Karpas-422 (cell line): ENCODE data around the gene EPHA2. TPM values are rescaled to one million over a fixed set of nuclear protein-coding genes. Genes with fewer than 3 reads are reported as not detected.
A peak's percentile ranks its signal among the peaks of the same experiment; 100 is the strongest.
"Not testable (repeated sequence)": the region's sequence is repeated elsewhere in the genome, so short reads cannot be mapped to it uniquely, and the experiment has no call there.

Source experiments
- DNase-seq: peaks from one replicate; pipeline ENCODE4 v3.0.0-alpha.2; 2015
- H2AFZ ChIP-seq: fragments of 200-600 bp; sonication (generic); 2 replicates; pipeline ENCODE4 v1.6.1; 2014; ENCODE audit warnings: antibody characterized with exemption, low read length, mixed read lengths
- H3K27ac ChIP-seq: fragments of 200-600 bp; sonication (generic); 2 replicates; pipeline ENCODE4 v1.5.1; 2014; ENCODE audit warnings: mild to moderate bottlenecking, low read length, moderate library complexity
- H3K27me3 ChIP-seq: fragments of 200-600 bp; sonication (generic); 2 replicates; pipeline ENCODE4 v1.6.1; 2014; ENCODE audit warnings: low read length, mixed read lengths
- H3K36me3 ChIP-seq: fragments of 200-600 bp; sonication (generic); 2 replicates; pipeline ENCODE4 v1.6.1; 2014; ENCODE audit warnings: low read length, mixed read lengths; ENCODE audit not compliant: insufficient read depth
- H3K4me1 ChIP-seq: fragments of 200-600 bp; sonication (generic); 2 replicates; pipeline ENCODE4 v1.6.1; 2014; ENCODE audit warnings: mild to moderate bottlenecking, low read length, mixed read lengths
- H3K4me2 ChIP-seq: fragments of 200-600 bp; sonication (generic); 2 replicates; pipeline ENCODE4 v1.6.1; 2014; ENCODE audit warnings: low read length, low read depth, mild to moderate bottlenecking; ENCODE audit not compliant: poor library complexity, severe bottlenecking
- H3K4me3 ChIP-seq: fragments of 200-600 bp; sonication (generic); 2 replicates; pipeline ENCODE4 v1.5.1; 2014; ENCODE audit warnings: mild to moderate bottlenecking, antibody characterized with exemption, low read length, mixed read lengths
- H3K79me2 ChIP-seq: fragments of 200-600 bp; sonication (generic); 2 replicates; pipeline ENCODE4 v1.6.1; 2014; ENCODE audit warnings: mild to moderate bottlenecking, low read length, mixed read lengths
- H3K9ac ChIP-seq: fragments of 200-600 bp; sonication (generic); 2 replicates; pipeline ENCODE4 v1.6.0; 2014; ENCODE audit warnings: low read length
- H3K9me2 ChIP-seq: fragments of 200-600 bp; sonication (generic), shearing (Covaris generic); replicated peaks from 2 replicates; pipeline ENCODE4 v1.6.0; 2014; ENCODE audit warnings: mild to moderate bottlenecking, low read length, moderate library complexity; ENCODE audit not compliant: insufficient read depth
- H3K9me3 ChIP-seq: fragments of 300-700, 200-600 bp; sonication (generic); 2 replicates; pipeline ENCODE4 v1.6.1; 2014; ENCODE audit warnings: low read length, mixed read lengths
- H4K20me1 ChIP-seq: fragments of 200-600 bp; sonication (generic); 2 replicates; pipeline ENCODE4 v1.6.1; 2014; ENCODE audit warnings: mild to moderate bottlenecking, antibody characterized with exemption, low read length, low read depth; ENCODE audit not compliant: insufficient read depth
- total RNA-seq: library from RNA; depleted of rRNA; stranded (reverse); fragments of >200 nt; shearing (Covaris generic); gene quantifications from 2 replicates; pipeline ENCODE4 v1.2.3, GENCODE V29; 2014; ENCODE audit warnings: low replicate concordance

Gene EPHA2
- total RNA-seq, 1 experiment from 2014 or later, result not detected

DNA sequence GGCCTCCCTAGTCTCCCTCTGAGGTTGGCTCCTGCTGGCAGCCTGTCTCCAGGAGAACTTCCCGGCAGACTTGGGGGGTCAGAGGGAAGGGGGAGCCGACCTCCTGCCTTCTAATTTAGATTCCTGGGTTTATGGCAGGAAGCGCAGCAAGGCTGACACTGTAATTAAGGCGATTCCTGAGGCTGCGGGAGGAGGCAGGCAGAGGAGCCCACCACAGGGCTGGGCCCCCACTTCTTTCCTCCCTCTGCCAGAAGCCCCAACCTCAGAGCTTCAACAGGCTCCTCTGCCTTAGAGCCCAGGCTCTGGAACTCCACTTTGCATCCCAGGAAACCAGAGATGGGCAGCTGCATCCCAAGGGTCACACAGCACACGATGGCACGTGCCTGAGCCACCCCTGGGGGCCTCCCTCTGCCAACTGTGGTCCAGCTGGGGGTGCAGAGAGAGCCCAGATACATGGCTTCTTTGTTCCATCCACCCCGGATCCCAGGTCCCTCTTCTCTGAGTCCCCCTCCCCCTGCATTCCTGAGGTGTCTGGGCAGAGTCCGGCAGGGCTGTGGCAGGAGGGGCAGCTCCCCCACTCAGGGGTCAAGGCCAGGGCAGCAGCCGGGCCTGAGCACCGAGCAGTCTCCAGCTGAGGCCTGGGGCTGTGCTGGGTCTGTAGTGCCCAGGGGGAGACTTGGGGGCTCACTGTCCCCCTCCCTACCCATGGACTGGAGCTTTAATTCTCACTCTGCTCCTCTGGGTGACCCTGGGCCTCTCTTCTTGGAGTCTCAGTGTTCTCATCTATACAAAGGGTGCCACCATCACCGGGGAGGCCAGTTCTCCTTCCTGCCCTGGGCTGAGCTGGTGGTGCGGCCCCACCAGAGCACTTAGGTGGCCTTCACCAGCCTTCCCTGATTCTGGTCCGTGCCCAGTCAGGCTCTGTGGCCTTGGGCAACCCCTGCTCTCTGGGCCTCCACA lies 43.0 kb downstream of the EPHA2 start:
- Histone ChIP-seq H3K9ac (no peak overlapping the region), H3K27ac (no peak overlapping the region), H2AFZ (no peak overlapping the region), H3K9me3 (no peaks in the 10 kb centered on the region; the same call in 1 of the 2 replicates), H3K79me2 (no peaks in the 10 kb centered on the region), H3K9me2 (no peaks in the 10 kb centered on the region), H3K4me1 (no peaks in the 10 kb centered on the region), H3K4me2 (no peak overlapping the region), H3K36me3 (no peaks in the 10 kb centered on the region), H4K20me1 (no peaks in the 10 kb centered on the region), H3K4me3 (no peak overlapping the region), H3K27me3 (no peaks in the 10 kb centered on the region)
- DNase-seq, result no peak

DNA sequence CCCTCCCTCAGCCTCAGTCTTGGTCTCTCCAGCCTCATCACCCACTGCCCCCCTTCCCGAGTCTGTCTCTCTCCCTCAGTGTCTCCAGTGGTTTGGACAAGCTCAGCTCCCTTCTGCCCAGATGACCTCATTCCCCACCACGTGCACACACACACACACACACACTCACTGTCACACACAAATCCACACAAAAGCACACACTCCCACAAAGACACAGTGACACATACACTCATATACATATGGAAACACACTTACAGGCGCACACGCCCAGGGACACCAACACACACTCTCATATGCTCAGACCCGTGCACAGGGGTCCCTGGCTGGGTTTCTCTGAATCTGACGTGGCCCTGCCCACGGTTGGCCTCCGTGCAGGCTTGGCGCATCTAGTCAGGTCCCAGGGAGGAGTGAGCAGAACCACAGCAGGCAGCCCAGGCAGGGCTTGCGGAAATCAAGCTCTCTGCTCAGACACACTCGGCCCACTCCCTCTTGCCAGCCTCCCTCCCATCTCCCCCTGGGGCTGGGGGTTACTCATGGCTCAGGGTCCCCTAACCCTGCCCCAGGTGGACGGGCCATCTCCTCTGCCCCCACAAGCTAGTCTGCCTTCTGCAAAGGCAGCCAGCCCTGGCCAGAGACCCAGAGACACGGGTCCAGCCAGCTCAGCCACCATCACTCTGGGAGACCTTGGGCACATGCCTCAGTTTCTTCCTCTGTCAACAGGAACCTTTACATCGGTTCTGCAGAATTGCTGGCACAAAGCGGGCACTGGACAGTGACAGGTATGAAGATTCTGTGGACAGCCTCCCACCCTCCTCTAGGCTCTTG lies 43.9 kb downstream of the EPHA2 start:
- H3K4me3 ChIP-seq, result no peak overlapping the region
- no peak for DNase-seq
- no peaks in the 10 kb centered on the region for H3K9me2 ChIP-seq
- H3K27me3 ChIP-seq, result no peaks in the 10 kb centered on the region
- H2AFZ ChIP-seq, result no peak overlapping the region
- H3K27ac ChIP-seq, result no peak overlapping the region
- H3K36me3 ChIP-seq, result no peaks in the 10 kb centered on the region
- no peak overlapping the region for H3K4me2 ChIP-seq
- H3K79me2 ChIP-seq, result no peaks in the 10 kb centered on the region
- H3K9ac ChIP-seq, result no peak overlapping the region
- H3K4me1 ChIP-seq, result no peaks in the 10 kb centered on the region
- no peaks in the 10 kb centered on the region; the same call in 1 of the 2 replicates for H3K9me3 ChIP-seq
- H4K20me1 ChIP-seq, result no peaks in the 10 kb centered on the region

DNA sequence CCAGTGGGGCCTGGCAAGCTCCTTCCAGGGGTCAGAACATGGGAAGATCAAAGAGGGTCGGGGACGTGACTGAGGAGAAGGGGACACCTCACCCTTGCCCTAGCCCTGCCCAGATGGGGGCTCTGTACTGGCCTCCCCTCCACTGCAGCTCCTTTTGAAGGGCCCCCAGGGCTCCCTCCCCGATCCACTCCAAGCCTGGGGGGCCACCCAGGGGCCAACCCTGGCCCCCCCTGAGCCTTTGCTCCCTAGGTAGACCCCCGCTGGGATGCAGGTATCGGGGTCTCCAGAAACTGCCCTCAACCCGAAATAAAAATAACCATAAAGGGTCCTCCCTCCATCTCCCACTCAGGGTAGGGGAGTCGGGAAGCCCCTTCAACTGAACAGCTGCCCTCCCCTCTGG lies 45.0 kb downstream of the EPHA2 start:
- Histone ChIP-seq H3K9me2 (no peaks in the 10 kb centered on the region), H3K36me3 (no peaks in the 10 kb centered on the region), H3K4me2 (no peak overlapping the region), H3K4me1 (no peaks in the 10 kb centered on the region), H3K27me3 (no peaks in the 10 kb centered on the region), H3K9ac (no peak overlapping the region), H3K4me3 (no peak overlapping the region), H2AFZ (no peak overlapping the region), H4K20me1 (no peaks in the 10 kb centered on the region), H3K9me3 (no peaks in the 10 kb centered on the region; the same call in 1 of the 2 replicates), H3K79me2 (no peaks in the 10 kb centered on the region), H3K27ac (no peak overlapping the region)
- DNase-seq, result no peak

DNA sequence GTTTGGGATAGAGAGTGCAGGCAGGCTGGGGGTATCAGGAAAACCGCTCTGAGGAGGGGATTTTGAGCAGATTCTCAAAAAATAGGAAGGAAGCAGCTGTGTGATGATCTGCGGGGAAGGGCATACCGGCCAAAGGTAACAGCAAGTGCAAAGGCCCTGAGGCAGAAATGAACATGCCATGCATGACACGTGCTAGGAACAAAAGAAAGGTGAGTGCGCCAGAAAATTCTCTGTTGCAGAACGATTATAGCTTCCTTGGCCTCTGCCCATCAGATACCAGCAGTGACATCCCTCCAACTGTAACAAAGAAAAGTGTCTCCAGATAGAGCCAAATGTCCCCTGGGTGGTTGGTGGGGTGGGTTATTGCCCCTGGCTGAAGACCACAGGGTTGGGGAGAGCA lies 45.4 kb downstream of the EPHA2 start:
- Histone ChIP-seq H2AFZ (no peak overlapping the region), H3K4me1 (no peaks in the 10 kb centered on the region), H3K36me3 (no peaks in the 10 kb centered on the region), H3K27me3 (no peaks in the 10 kb centered on the region), H3K79me2 (no peaks in the 10 kb centered on the region), H3K4me3 (no peak overlapping the region), H4K20me1 (no peaks in the 10 kb centered on the region), H3K9ac (no peak overlapping the region), H3K4me2 (no peak overlapping the region), H3K9me3 (no peaks in the 10 kb centered on the region; the same call in 1 of the 2 replicates), H3K9me2 (no peaks in the 10 kb centered on the region), H3K27ac (no peak overlapping the region)
- no peak for DNase-seq

DNA sequence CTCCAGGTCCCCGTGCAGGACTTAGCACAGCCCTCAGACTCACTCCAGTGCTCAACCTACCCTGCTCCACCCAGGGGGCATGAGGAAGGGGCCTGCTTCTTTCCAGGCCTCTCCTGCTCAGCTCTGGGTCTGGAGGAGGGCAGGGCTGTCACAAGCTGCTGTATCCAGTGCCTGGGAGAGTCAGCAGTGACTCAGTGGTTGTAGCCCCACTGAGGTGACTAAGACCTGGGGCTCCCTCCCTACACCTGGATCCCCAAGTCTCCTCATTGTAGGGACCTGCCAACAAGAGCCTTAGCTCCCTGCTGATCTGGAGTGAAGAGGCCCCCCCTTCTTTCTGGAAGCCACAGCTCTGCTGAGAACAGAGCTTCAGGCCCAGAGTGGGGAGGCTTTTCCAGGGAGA lies 46.3 kb downstream of the EPHA2 start:
- no peaks in the 10 kb centered on the region for H3K36me3 ChIP-seq
- no peaks in the 10 kb centered on the region; the same call in 1 of the 2 replicates for H3K9me3 ChIP-seq
- no peaks in the 10 kb centered on the region for H3K79me2 ChIP-seq
- H3K27me3 ChIP-seq, result no peaks in the 10 kb centered on the region
- H2AFZ ChIP-seq, result no peak overlapping the region
- no peaks in the 10 kb centered on the region for H3K4me1 ChIP-seq
- H3K4me3 ChIP-seq, result no peak overlapping the region
- no peaks in the 10 kb centered on the region for H4K20me1 ChIP-seq
- DNase-seq, result no peak
- H3K9ac ChIP-seq, result no peak overlapping the region
- no peaks in the 10 kb centered on the region for H3K9me2 ChIP-seq
- H3K4me2 ChIP-seq, result no peak overlapping the region
- no peak overlapping the region for H3K27ac ChIP-seq

DNA sequence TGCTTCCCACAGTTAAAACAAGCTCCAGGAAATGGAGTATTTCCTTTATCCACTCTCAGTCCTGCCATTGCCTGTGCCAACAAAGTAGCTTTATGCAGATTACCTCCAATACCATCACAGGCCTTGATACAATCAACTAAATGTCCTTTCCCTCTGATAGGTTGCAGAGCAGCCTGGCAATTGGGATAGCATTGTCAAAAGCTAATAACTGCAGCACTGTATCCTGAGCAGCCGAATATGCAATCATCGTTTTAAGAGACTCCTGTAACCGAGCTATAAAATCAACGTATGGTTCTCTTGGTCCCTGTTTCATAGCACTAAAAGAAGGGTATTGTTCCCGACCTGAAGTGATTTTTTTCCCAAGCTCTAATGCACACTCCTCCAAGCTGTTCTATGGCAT lies 48.8 kb downstream of the EPHA2 start:
- DNase-seq, result peak; percentile 27
- H4K20me1 ChIP-seq, H3K4me1 ChIP-seq, H3K9me2 ChIP-seq, H3K27ac ChIP-seq, H3K4me3 ChIP-seq, H3K79me2 ChIP-seq, H3K9me3 ChIP-seq, H3K27me3 ChIP-seq, H3K36me3 ChIP-seq, H3K9ac ChIP-seq, H3K4me2 ChIP-seq, H2AFZ ChIP-seq: not testable (repeated sequence)

DNA sequence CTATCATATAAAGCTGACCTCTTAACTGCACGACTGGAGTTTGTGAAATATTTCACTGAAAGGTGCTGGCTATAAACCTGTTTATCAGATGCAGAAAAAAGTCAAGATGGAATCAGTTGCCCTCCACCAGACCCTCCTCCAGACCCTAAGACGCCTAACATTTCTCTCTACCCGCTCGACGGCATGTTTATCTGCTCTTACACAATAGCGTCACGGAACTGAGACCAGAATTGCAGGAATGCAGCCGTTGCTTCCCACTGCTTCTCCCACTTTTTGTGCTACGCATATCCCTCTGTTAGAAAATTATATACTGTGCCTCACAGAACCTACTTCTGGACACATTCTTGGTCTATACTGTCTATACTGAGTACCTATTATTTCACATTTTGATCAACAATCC lies 54.2 kb downstream of the EPHA2 start:
- Histone ChIP-seq H3K27me3 (no peaks in the 10 kb centered on the region), H3K4me1 (no peaks in the 10 kb centered on the region), H2AFZ (no peak overlapping the region), H3K9ac (no peak overlapping the region), H3K79me2 (no peaks in the 10 kb centered on the region), H3K9me3 (no peaks in the 10 kb centered on the region), H3K4me2 (no peak overlapping the region), H3K4me3 (no peak overlapping the region), H3K27ac (no peak overlapping the region), H4K20me1 (no peaks in the 10 kb centered on the region), H3K9me2 (no peaks in the 10 kb centered on the region), H3K36me3 (no peaks in the 10 kb centered on the region)
- DNase-seq, result no peak

DNA sequence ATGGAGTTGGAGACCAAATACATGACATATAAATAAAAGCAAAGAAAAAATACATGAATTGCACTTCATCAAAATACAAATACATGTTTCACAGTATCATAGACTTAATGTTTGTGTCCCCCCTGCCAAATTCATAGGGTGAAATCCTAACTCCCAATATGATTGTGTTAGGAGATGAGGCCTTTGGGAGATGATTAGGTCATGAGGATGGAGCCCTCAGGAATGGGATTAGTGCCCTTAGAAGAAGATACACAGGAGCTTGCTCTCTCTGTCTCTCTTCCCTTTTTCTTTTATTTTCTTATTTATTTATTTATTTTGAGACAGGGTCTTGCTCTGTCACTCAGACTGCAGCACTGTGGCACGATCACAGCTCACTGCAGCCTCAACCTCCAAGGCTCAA lies 56.5 kb downstream of the EPHA2 start:
- no peak overlapping the region for H2AFZ ChIP-seq
- H3K4me2 ChIP-seq, result no peak overlapping the region
- no peaks in the 10 kb centered on the region for H3K9me2 ChIP-seq
- H3K4me3 ChIP-seq, result no peak overlapping the region
- no peaks in the 10 kb centered on the region for H3K4me1 ChIP-seq
- DNase-seq, result no peak
- H3K79me2 ChIP-seq, result no peaks in the 10 kb centered on the region
- no peaks in the 10 kb centered on the region for H3K27me3 ChIP-seq
- H3K27ac ChIP-seq, result no peak overlapping the region
- H3K9ac ChIP-seq, result no peak overlapping the region
- H3K9me3 ChIP-seq, result no peaks in the 10 kb centered on the region
- peaks cover 3% of the 10 kb centered on the region; the same call in 1 of the 2 replicates for H4K20me1 ChIP-seq
- H3K36me3 ChIP-seq, result no peaks in the 10 kb centered on the region
